ENCODE measurements around the gene PRSS56. TPM values are rescaled to one million over a fixed set of nuclear protein-coding genes. Genes with fewer than 3 reads are reported as not detected.

PRSS56 gene
- total and polyA plus RNA-seq, 2 of the 13 experiments (the other 11 are each of a cell fraction or from before 2014, with no cell fraction given), result not detected

- TF ChIP-seq ARID5B (CRISPR knock-in tag; IDR thresholded peaks at IDR 0.05), result no peak; the same call in 1 of the 2 replicates
- 0 out of 2 replicates have a peak, but pooled peaks have one; percentile 14 for TF ChIP-seq ZNF614 (CRISPR knock-in tag; IDR thresholded peaks at IDR 0.05; ENCODE audit: borderline replicate concordance)
- no peak for TF ChIP-seq YEATS2 (CRISPR knock-in tag; IDR thresholded peaks at IDR 0.05; ENCODE audit: borderline replicate concordance)
- no peak for TF ChIP-seq TBL1XR1 (IDR thresholded peaks at IDR 0.05; ENCODE audit: borderline replicate concordance, low read length, partially characterized antibody)
- 0 out of 2 replicates have a peak, but pooled peaks have one; percentile 7 for TF ChIP-seq KMT2B (CRISPR knock-in tag; IDR thresholded peaks at IDR 0.05)
- 0 out of 2 replicates have a peak, but pooled peaks have one; percentile 6 for TF ChIP-seq MEIS1 (CRISPR knock-in tag; IDR thresholded peaks at IDR 0.05; ENCODE audit: borderline replicate concordance)
- TF ChIP-seq HES4 (CRISPR knock-in tag; IDR thresholded peaks at IDR 0.05; ENCODE audit: borderline replicate concordance), result no peak
- TF ChIP-seq PHF21A (CRISPR knock-in tag; IDR thresholded peaks at IDR 0.05), result peak; percentile 74; the same call in 1 of the 2 replicates
- TF ChIP-seq ARNT (IDR thresholded peaks at IDR 0.05), result no peak
- TF ChIP-seq ZFP36L2 (CRISPR knock-in tag; IDR thresholded peaks at IDR 0.05), result no peak
- no peak for TF ChIP-seq ZNF772 (CRISPR knock-in tag; IDR thresholded peaks at IDR 0.05)
- no peak for TF ChIP-seq ZNF790 (CRISPR knock-in tag; IDR thresholded peaks at IDR 0.05; ENCODE audit: borderline replicate concordance)
- TF ChIP-seq GABPB1 (CRISPR knock-in tag; IDR thresholded peaks at IDR 0.05), result no peak
- peak; percentile 53; the same call in 1 of the 3 replicates for TF ChIP-seq MXI1 (IDR thresholded peaks at IDR 0.05; ENCODE audit: borderline replicate concordance, low read depth, low read length)
- no peak for TF ChIP-seq SOX6 (IDR thresholded peaks at IDR 0.05)
- peak; percentile 9; the same call in 1 of the 2 replicates for TF ChIP-seq SOX6 (CRISPR knock-in tag; IDR thresholded peaks at IDR 0.05)
- 0 out of 2 replicates have a peak, but pooled peaks have one; percentile 23 for TF ChIP-seq MIXL1 (CRISPR knock-in tag; IDR thresholded peaks at IDR 0.05)
- TF ChIP-seq ZNF280D (CRISPR knock-in tag; IDR thresholded peaks at IDR 0.05), result 0 out of 2 replicates have a peak, but pooled peaks have one; percentile 24
- no peak for TF ChIP-seq SETDB1 (CRISPR knock-in tag; IDR thresholded peaks at IDR 0.05; ENCODE audit: borderline replicate concordance)
- no peak for TF ChIP-seq BRD4 (CRISPR knock-in tag; IDR thresholded peaks at IDR 0.05)
- TF ChIP-seq ZNF788 (CRISPR knock-in tag; IDR thresholded peaks at IDR 0.05; ENCODE audit: borderline replicate concordance), result no peak
- peak; percentile 67; the same call in 1 of the 2 replicates for TF ChIP-seq ZBTB20 (CRISPR knock-in tag; IDR thresholded peaks at IDR 0.05; ENCODE audit: borderline replicate concordance, low read depth)
- no peak for TF ChIP-seq DPF2 (CRISPR knock-in tag; IDR thresholded peaks at IDR 0.05; ENCODE audit: borderline replicate concordance, low read depth)
These were observed 54.7 kb downstream of the PRSS56 start (continued) for GRCh38 chr2:232574674-232575403.

Data from HepG2 (cell line).